GM18873 (cell line): Measurements from ENCODE around the gene DYRK1A.
A peak's percentile ranks its signal among the peaks of the same experiment; 100 is the strongest.
"Not testable (repeated sequence)": the region's sequence is repeated elsewhere in the genome, so short reads cannot be mapped to it uniquely, and the experiment has no call there.

Experiments used
- ATAC-seq: cut with Tn5 transposase; IDR thresholded peaks from one replicate; pipeline ENCODE4 v1.9.1; 2021; ENCODE audit warnings: mild to moderate bottlenecking, moderate library complexity, moderate number of reproducible peaks; ENCODE audit not compliant: unreplicated experiment, low FRiP score

The DYRK1A gene

DNA sequence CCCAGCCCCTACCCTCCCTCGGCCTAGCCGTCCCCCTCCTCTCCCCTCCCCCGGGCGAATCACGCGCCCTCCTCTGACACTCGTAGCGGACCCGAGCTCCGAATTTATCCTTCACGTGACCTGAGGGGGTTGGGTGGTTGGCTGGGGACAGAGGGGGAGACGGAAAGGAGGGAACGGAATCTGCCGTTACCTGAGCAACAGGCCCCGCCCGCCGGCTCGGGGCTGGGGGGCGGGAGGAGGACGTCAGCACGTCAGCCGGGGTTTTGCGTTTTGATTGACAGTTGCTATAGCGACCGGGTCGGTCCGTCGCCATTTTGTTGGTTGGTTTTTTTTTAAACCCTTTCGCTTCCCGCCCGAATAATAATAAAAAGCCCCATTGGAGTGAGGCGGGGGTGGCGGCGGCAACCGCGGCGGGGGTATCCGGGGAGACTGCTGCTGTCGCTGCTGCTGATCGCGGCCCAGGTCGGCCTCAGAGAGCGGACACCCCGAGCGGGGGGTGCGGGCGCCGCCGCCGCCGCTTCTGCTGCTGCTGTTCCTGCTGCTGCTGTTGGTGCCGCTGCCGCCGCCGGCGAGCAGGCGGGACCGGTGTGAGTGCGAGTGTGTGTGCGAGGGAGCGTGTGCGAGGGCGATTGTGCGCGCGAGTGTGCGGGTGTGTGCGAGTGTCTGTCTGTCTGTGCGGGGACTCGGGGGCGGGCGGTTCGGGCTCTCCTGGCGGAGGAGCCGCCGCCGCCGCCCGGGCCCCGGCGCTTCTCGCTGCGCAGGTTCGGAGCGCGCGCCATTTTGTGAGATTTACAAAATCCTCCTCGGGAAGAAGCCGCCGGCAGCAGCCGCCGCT is at the start of gene DYRK1A:
TSS of gene DYRK1A (plus strand) at position 292 of the 835 bp plus-strand sequence. CDS start 53,602 bp downstream, outside the sequence.
- ATAC-seq = peak; percentile 65

DNA sequence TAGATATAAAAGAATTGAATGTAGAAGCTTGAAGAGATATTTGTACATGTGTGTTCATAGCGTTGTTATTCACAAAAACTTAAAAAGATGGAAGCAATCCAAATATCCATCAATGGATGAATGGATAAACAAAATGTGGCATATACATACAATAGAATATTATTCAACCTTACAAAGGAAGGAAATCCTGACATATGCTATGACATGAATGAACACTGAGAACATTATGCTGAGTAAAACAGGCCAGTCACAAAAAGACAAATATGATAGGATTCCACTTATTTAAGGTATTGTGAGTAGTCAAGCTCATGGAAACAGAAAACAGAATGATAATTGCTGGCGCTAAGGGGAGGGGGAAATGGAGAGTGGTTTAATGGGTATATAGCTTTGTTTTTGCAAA is 47.0 kb upstream of the DYRK1A start:
- ATAC-seq = no peak

DNA sequence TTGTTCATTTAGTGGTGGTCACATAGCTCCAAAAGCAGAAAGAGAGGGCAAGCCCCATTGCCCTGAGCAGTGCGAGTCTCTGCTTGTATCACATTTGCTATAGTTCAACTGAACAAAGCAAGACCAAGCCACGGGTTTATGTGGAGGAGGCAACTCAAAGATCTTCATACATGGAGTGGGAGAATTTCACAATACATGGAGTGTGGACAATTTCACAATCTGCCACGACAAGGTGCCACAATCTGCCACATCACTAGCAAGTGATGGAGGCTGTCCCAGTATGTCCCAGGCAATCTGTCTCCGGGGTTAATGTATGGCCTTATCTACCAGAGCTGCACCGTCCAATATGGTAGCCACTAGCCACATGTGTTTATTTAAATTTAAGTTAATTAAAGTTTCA is 44.5 kb upstream of the DYRK1A start:
- ATAC-seq = no peak

DNA sequence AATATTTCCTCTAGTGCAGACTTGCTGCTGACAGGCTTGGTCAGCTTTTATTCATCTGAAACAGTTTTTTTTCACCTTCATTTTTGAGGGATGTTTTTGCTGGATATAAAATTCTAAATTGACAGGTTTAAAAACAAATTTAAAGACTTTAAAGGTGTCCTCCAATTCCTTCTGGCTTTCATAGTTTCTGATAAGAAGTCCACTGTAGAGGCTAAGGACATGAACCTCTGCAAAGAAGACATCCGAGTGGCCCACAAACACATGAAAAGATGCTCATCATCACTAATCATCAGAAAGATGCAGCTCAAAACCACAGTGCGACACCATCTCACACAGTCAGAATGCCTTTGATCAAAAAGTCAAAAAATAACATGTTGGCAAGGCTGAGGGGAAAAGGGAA is 42.0 kb upstream of the DYRK1A start:
- ATAC-seq = no peak

DNA sequence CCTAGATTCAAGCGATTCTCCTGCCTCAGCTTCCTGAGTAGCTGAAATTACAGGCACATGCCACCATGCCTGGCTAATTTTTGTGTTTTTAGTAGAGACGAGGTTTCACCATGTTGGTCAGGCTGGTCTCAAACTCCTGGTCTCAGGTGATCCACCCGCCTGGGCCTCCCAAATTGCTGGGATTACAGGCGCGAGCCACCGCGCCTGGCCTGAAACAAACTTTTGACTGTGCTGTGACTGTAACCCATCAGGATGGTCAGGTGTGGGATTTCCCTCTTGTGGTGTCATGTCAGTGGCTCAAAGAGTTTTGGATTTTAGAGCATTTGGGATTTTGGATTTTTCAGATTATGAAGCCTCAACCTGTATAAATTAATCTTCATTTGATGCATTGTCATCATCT is 38.4 kb upstream of the DYRK1A start:
- ATAC-seq = not testable (repeated sequence)

DNA sequence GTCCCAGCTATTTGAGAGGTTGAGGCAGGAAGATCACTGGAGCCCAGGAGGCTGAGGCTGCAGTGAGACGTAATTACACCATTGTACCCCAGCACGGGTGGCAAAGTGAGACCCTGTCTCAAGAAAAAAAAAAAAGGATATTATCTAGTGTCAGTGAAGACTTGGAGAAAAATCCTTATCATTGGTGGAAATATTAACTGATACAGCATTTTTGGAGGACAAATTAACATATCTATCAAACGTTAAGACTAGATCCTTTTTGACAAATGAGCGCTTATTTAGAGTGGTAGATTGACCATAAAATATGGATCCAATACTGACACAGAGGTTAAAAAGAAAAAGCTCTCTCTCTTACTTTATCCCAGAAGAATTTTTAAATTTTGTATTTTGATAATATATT is 35.2 kb upstream of the DYRK1A start:
- ATAC-seq = no peak

DNA sequence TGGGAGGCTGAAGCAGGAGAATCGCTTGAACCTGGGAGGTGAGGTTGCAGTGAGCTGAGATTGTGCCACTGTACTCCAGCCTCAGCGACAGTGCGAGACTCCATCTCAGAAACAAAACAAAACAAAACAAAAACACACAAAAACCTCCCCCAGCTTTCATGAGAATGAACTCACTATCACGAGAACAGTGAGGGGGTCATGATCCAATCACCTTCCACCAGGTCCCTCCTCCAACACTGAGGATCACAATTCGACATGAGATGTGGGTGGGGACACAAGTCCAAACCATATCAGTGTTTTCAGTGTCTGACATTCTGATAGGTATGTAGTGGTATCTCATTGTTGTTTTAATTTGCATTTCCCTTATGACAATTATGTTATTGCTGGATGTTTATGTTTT is 31.5 kb upstream of the DYRK1A start:
- no peak for ATAC-seq

DNA sequence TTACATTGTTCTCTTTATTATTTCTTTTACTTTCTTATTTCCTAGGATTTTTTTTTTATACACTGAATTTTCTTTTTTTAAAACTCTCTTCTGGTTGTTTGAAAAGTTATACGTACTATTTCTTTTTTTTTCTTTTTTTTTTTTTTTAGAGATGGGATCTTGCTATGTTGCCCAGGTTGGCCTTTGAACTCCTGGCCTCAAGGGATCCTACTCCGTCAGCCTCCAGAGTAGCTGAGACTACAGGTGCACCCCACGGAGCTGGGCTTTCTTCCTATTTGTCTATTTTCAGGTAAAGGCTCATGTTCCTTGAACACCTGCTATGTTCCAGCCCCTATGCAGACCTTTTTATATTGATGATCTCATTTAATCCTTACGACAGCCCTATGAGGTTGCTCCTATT is 29.4 kb upstream of the DYRK1A start:
- ATAC-seq = no peak

DNA sequence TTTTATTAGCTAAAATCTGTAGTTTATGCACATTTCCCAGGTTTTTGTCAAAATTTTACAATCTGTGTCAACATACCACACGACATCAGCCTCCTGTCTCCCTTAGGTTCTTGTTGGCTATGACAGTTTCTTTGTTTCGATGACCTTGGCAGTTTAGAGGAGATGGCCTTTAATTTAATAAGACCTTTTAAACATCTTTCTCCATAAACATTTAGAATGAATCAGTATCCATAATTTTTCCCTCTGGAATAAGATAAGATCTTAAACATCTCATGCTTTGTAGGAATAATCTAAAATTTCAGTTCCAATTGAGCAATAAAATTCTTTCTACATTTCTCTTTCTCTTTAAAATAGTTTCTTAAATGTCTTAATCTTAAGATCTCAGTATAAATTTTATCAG is 28.7 kb upstream of the DYRK1A start:
- ATAC-seq = no peak

DNA sequence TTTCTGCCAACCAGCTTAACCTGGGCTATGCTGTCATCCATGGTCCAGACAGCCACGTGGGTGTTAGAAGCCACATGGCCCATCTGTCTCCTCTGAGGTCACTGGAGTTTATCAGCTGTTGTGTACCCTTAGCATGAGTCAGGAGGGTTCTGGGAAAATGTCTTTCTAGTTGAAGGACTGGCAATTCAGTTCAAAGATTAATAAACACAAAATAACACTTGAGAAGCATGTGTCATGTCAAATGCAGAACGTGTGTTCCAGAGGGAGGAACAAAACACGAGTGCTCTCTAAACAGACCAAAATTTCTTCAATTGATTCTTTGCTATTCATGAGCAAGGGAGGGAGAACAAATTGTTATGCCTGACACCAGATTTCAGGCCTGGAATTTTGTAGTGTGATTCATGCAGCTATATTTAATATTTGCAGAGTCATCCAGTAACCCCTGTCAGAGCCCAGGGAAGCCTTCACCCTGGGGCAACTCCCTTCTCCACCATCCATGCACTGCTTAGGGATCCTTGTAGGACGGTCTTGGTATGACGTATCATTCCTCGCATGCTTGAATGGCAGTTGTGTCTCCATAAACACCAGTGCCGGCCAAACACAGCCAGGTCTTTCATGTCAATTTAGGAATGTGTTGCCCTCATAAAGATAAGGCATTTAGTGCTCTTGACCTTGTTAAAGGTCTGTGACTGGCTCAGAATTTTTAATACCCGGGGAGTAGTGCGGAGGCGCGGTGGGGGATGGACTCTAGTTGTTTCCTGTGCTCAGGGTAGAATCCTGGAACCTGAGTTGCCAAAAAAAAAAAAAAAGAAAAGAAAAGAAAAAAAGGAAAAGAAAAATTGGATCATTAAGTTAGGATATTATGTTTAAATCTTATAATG is 27.7 kb upstream of the DYRK1A start:
- ATAC-seq = no peak

DNA sequence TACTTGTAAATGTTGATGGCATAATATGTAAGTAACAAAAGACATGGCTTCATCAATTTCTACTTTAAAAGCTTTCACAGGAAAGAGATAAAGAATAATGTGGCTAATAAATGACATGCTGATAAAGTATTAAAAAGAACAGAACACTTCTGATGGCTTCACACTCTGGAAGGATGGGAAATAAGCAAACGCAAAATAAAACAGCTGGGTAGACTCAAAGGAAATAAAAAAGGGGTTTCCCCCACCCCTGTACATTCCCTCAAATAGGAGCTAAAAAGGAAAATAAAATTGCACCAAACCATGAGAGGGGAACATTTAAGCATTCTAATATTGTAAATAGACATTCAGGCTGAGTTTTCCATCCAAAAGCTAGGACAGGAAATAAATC is 27.0 kb upstream of the DYRK1A start:
- no peak for ATAC-seq

DNA sequence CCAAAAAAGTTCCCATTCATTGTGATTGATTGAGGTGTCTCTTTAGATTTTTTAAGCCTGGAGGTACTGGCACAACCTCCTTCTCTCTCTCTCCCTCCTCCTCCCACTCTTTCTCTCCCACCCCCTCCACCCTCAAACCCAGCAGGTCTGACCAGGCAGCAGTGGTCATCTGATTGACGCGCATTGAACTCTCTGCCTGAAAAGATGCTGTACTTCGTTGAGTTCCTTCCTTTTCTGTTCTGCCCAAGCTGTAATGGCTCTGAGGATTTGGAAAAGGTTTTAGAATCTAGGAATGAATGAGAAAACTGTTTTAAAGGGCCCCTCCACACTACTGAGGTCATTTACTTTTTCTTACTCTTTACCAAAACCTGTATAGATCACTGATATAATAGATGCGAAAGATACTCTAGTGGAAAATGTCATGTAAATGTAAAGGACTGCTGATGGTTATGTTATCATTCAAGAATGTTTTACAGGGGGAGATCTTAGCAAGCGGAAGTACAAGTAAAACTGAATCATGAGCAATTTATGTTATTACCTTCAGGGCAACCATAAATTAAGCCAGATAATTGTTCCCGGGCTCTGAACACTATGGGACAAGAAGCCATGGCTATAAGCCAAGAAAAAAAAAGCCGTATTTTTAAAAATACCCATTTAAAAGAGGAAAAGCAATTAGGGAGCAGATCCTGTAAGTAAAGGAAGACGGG is 25.2 kb upstream of the DYRK1A start:
- no peak for ATAC-seq

DNA sequence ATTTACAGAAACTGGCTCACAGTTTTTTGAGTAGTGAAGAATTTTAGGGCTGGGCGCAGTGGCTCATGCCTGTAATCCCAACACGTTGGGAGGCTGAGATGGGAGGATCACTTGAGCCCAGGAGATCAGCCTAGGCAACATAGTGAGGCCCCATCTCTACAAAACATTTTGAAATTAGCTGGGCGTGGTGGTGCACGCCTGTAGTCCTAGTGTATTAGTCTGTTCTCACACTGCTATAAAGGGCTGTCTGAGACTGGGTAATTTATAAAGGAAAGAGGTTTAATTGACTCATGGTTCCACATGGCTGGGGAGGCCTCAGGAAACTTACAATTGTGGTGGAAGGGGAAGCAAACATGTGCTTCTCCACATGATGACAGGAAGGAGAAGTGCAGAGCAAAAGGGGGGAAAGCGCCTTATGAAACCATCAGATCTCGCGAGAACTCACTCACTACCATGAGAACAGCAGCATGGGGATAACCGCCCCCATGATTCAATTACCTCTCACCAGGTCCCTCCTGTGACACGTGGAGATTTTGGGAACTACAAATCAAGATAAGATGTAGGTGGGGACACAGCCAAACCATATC is 24.4 kb upstream of the DYRK1A start:
- ATAC-seq = no peak

DNA sequence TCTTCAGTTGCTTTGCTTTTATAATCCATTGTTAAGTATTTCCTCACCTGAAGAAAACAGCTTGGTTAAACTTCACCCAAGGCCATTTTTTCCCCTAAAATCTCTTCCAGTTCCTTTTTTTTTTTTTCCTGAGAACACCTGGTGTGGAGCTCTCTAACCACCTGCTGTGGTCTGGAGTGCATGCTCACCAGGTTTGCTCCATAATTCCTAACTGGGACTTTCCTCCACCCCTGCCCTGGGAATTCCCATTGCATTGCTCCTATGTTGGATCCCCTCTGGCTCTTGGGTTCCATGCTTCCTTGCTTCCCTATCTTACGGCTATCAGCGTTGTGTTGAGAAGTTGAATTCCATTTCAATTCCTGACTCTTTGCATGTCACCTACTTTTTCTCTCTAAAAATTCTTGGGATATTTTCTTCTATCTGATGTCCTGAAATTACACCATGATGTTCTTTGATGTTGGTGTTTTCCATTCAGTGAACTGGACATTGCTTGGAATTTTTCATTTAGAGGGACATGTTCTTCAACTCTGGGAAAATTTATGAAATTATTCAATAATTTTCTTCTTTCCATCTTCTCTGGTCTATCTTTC is 19.6 kb upstream of the DYRK1A start:
- no peak for ATAC-seq

DNA sequence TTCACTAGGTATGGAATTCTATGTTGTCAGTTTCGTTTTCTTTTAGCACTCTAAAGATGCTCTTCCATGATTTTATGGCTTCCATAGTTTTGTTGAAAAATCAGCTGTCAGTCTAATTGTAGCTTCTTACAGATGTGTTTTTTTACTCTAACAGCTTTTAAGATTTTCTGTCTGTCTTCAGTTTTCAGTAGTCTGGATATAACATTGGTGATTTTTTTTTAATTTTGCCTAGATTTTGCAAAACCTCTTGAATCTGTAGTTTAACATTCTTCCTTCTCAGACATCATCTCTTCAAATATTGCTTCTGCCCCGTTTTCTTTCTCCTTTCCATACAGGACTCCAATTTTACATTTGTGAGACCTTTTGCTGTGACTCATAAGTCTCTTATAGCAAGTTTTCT is 17.9 kb upstream of the DYRK1A start:
- ATAC-seq = no peak

DNA sequence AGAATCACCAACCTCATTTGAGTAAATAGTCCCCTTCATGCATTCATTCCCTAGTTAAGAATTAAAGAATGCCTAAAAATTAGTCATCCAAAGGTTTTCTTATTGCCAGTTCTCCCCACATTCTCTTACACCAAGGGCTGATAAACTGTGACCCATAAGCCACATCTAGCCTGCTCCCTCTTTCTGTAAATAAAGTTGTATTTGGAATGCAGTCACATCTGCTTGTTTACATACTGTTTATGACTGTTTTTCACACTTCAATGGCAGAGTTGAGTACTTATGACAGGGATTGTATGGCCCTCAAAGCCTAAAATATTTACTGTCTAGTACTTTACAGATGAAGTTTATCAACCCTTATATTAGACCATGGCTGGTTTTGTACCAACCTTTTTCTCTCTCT is 16.1 kb upstream of the DYRK1A start:
- no peak for ATAC-seq

DNA sequence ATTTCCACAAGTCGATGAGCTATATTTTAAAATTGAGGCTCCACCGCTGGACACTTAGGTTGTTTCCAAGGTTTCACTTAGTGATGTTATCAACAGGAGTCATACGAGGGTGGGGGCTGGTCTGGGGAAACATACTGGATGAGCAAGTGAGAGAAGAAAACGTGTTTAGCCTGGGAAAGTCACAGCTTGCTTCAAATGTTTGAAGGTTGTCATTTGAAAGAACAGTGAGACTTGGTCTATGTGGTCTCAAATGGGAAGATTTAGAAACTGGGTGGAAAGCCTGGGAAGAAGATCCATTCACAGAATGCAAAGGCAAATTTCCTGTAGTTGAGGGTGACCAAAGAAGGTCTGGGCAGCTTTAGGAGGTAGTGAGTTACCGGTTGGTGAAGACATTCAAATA is 9.9 kb upstream of the DYRK1A start:
- no peak for ATAC-seq

DNA sequence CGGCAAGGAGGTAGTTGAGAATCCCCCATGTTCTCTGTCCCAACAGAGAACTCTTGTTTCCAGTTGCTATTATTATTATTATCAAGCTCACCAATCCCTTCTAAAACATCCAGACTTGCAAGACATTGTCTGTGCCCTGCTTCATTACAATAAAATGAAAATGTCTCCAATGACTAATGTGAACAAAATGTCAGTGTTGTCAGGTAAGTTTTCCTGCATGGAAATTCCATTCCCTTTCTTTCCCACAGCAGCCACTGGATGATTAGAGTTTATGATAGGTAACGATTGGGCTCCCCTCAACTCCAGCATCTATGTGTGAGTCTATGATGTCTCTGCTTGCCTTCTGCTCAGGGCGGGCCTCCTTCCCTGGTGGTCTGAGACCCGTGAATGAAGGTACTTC is 8.9 kb upstream of the DYRK1A start:
- ATAC-seq = no peak

DNA sequence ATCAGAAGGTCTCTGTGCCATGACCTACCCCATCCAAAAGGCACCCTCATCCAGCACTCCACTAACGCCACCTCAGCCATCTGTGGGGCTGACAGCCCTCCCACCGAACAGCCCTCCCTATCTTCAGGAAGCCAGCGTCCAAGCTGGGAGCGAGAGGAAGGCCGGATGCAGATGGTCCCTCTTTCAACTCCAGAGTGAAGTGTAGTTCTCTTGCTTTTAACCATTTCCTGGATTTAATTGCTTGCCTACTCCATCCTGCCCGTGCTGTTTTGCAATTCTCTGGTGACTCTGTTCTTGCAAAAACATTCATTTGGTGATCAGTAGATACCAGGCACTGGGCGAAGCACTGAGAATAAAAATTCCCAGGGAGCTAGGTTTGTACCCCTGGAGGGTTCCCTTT is 8.2 kb upstream of the DYRK1A start:
- ATAC-seq = no peak

DNA sequence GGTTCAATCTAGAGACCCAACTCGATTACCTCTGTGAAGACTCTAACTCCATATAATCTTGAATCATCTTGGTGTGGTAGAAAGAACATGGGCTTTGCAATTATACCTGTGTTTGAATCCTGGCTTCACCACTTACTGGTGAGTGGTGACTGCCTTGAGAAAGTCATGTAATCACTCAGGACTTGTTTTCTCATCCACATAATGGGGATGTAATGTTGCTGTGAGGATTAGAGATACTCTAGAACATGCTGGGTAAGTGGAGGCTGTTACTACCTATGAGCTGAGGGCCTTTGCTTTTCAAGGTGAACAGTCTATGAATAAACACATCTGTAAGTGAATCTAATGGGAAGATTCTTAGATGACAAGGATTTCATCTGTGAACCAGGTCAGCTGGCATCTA is 2.6 kb upstream of the DYRK1A start:
- ATAC-seq = no peak
